ENCODE data around the gene PCCA.

- TF ChIP-seq CTCF (IDR thresholded peaks at IDR 0.05) (no peak), EZH2 (IDR thresholded peaks at IDR 0.05; ENCODE audit: borderline replicate concordance, insufficient read depth, low read depth, low read length, poor library complexity, severe bottlenecking) (no peak)
These were observed 433.9 kb downstream of the PCCA start for GRCh38 chr13:100522618-100523309.
